Liver (tissue), 9 donors: ENCODE measurements around the gene LPCAT1. TPM values are rescaled to one million over a fixed set of nuclear protein-coding genes. Genes with fewer than 3 reads are reported as not detected.
A peak's percentile ranks its signal among the peaks of the same experiment; 100 is the strongest.
"Not testable (repeated sequence)": the region's sequence is repeated elsewhere in the genome, so short reads cannot be mapped to it uniquely, and the experiment has no call there.

Source experiments
- DNase-seq: peaks from one replicate; pipeline ENCODE4 v3.0.0-alpha.2; 2017; ENCODE audit warnings: low spot score
- H3K27ac ChIP-seq, 2 donors: one replicate each; pipeline ENCODE4 v1.7.0; 2013; ENCODE audit warnings: inconsistent platforms in 2 of 2, low read length in 2 of 2, control low read depth in 1 of 2, low read depth in 1 of 2, mild to moderate bottlenecking in 1 of 2
- H3K27me3 ChIP-seq, 4 donors: one replicate each; pipeline versions ENCODE4 v1.6.1 to v1.7.0; 2013; ENCODE audit warnings: low read length in 3 of 4, inconsistent platforms in 1 of 4, mild to moderate bottlenecking in 1 of 4, moderate library complexity in 1 of 4; ENCODE audit not compliant: control insufficient read depth in 4 of 4, insufficient read depth in 4 of 4
- H3K36me3 ChIP-seq, 4 donors: one replicate each; pipeline versions ENCODE4 v1.6.1 to v1.7.0; 2013; ENCODE audit warnings: low read length in 3 of 4, mild to moderate bottlenecking in 3 of 4, low read depth in 1 of 4, moderate library complexity in 1 of 4; ENCODE audit not compliant: control insufficient read depth in 4 of 4, insufficient read depth in 3 of 4
- H3K4me1 ChIP-seq, 4 donors: one replicate each; pipeline versions ENCODE4 v1.6.1 to v1.7.0; 2013; ENCODE audit warnings: low read length in 3 of 4, mild to moderate bottlenecking in 3 of 4, moderate library complexity in 1 of 4; ENCODE audit not compliant: control insufficient read depth in 4 of 4, insufficient read depth in 4 of 4
- H3K4me3 ChIP-seq, 3 donors: one replicate each; pipeline versions ENCODE4 v1.6.1 to v1.7.0; 2013; ENCODE audit warnings: low read length in 3 of 3, control low read depth in 1 of 3, low read depth in 1 of 3, mild to moderate bottlenecking in 1 of 3
- H3K9ac ChIP-seq, 2 donors: one replicate each; pipeline ENCODE4 v1.7.0; 2013; ENCODE audit warnings: low read length in 2 of 2, mild to moderate bottlenecking in 2 of 2, moderate library complexity in 2 of 2, control low read depth in 1 of 2, low read depth in 1 of 2
- H3K9me3 ChIP-seq, 4 donors: one replicate each; pipeline versions ENCODE4 v1.6.1 to v1.7.0; 2013; ENCODE audit warnings: low read length in 3 of 4; ENCODE audit not compliant: control insufficient read depth in 4 of 4
- ATF3 ChIP-seq: IDR thresholded peaks from 2 replicates; pipeline ENCODE4 v1.6.1; 2016; ENCODE audit warnings: antibody characterized with exemption
- EGR1 ChIP-seq, 2 donors: IDR thresholded peaks; 2 replicates each; pipeline ENCODE4 v1.6.1; 2016 to 2018; ENCODE audit warnings: antibody characterized with exemption in 2 of 2, low read depth in 2 of 2
- FOXA1 ChIP-seq: IDR thresholded peaks from 2 replicates; pipeline ENCODE4 v1.6.1; 2016; ENCODE audit warnings: antibody characterized with exemption
- FOXA2 ChIP-seq: IDR thresholded peaks from 2 replicates; pipeline ENCODE4 v1.6.1; 2016; ENCODE audit warnings: antibody characterized with exemption
- GABPA ChIP-seq, 2 donors: IDR thresholded peaks in 1 of 2; conservative IDR thresholded peaks in 1 of 2; 2 replicates each; pipeline ENCODE4 v1.6.1; 2016; ENCODE audit warnings: antibody characterized with exemption in 2 of 2, mild to moderate bottlenecking in 1 of 2, moderate library complexity in 1 of 2
- HNF4A ChIP-seq, 2 donors: conservative IDR thresholded peaks; 2 replicates each; pipeline ENCODE4 v1.6.1; 2016; ENCODE audit warnings: antibody characterized with exemption in 2 of 2, mild to moderate bottlenecking in 2 of 2
- HNF4G ChIP-seq: IDR thresholded peaks from 2 replicates; pipeline ENCODE4 v1.6.1; 2016; ENCODE audit warnings: antibody characterized with exemption
- JUND ChIP-seq, 2 donors: IDR thresholded peaks; 2 replicates each; pipeline ENCODE4 v1.6.1; 2016; ENCODE audit warnings: antibody characterized with exemption in 2 of 2
- MAX ChIP-seq: IDR thresholded peaks from 2 replicates; pipeline ENCODE4 v1.6.1; 2016; ENCODE audit warnings: antibody characterized with exemption
- NR2F2 ChIP-seq: IDR thresholded peaks from 2 replicates; pipeline ENCODE4 v1.6.1; 2016; ENCODE audit warnings: antibody characterized with exemption
- RAD21 ChIP-seq, 2 donors: IDR thresholded peaks; 2 replicates each; pipeline ENCODE4 v1.6.1; 2016; ENCODE audit warnings: antibody characterized with exemption in 2 of 2, mild to moderate bottlenecking in 2 of 2
- RXRA ChIP-seq, 2 donors: IDR thresholded peaks; 2 replicates each; pipeline ENCODE4 v1.6.1; 2017 to 2018; ENCODE audit warnings: antibody characterized with exemption in 2 of 2, mild to moderate bottlenecking in 1 of 2
- SP1 ChIP-seq: IDR thresholded peaks from 2 replicates; pipeline ENCODE4 v1.6.1; 2018; ENCODE audit warnings: antibody characterized with exemption, mild to moderate bottlenecking
- TAF1 ChIP-seq: conservative IDR thresholded peaks from 2 replicates; pipeline ENCODE4 v1.6.1; 2016; ENCODE audit warnings: antibody characterized with exemption, mild to moderate bottlenecking
- YY1 ChIP-seq: IDR thresholded peaks from 2 replicates; pipeline ENCODE4 v1.6.1; 2016; ENCODE audit warnings: antibody characterized with exemption, mild to moderate bottlenecking
- WGBS: extraction: QIAGEN DNeasy Blood & Tissue Kit; methylation state at CpG from one replicate; pipeline ENCODE4 v1.1.7; 2013; 5-methylcytosine and 5-hydroxymethylcytosine counted together
- polyA plus RNA-seq, 2 donors: library from polyadenylated mRNA; stranded (reverse) in 1 of 2; unstranded in 1 of 2; fragments of 200-250 nt in 1 of 2; fragments of >200 nt in 1 of 2; fragmentation: Nextera tagmentation in 1 of 2; extraction: Ambion mirVana in 1 of 2; gene quantifications; one replicate each; pipeline versions ENCODE4 v1.2.1 to v1.2.3, GENCODE V29; 2013 to 2015
- total RNA-seq, 2 donors: library from RNA; depleted of rRNA; stranded (reverse); fragments of >200 nt; gene quantifications; one replicate each; pipeline ENCODE4 v1.2.3, GENCODE V29; 2014
- TF ChIP-seq, protein P1 (sequence below): IDR thresholded peaks from 2 replicates; pipeline ENCODE4 v1.6.1; 2016; ENCODE audit warnings: antibody characterized with exemption, mild to moderate bottlenecking
- TF ChIP-seq, protein P2 (sequence below): IDR thresholded peaks from 2 replicates; pipeline ENCODE4 v1.6.1; 2016; ENCODE audit warnings: antibody characterized with exemption
- TF ChIP-seq, protein P3 (sequence below): fragments of 150-350 bp; IDR thresholded peaks from 2 replicates; pipeline ENCODE4 v1.5.1; 2017; ENCODE audit warnings: improper control_type of control experiment, low read depth, low read length; ENCODE audit not compliant: missing input control
- donor health status: healthy.
- donor health status: healthy.
- donor health status: healthy.
- donor health status: healthy.
- donor health status: healthy.

The LPCAT1 gene
- total and polyA plus RNA-seq, 4 donors, result 1.5 to 12.8 (median 9.9) TPM

DNA sequence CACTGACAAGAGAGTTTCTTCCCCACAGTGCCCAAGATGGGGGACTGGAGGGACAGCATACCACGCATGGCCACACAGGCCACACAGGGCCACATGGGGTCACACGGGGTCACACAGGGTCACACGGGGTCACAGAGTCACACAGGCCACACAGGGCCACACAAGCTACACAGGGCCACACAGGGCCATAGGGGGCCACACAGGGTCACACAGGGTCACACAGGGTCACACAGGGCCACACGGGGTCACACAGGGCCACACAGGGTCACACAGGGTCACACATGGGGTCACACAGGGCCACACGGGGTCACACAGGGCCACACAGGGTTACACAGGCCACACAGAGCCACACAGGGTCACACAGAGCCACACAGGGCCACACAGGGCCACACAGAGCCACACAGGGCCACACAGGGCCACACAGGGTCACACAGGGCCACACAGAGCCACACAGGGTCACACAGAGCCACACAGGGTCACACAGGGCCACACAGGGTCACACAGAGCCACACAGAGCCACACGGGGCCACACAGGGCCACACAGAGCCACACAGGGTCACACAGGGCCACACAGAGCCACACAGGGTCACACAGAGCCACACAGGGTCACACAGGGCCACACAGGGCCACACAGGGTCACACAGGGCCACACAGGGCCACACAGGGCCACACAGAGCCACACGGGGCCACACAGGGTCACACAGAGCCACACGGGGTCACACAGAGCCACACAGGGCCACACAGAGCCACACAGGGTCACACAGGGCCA is 15.8 kb upstream of the LPCAT1 start:
- peak; percentile 24 for DNase-seq

GRCh38 chr5:1538741-1539392 is 15.1 kb upstream of the LPCAT1 start:
- H3K27me3 ChIP-seq, result no peaks in the 10 kb centered on the region
- no peaks in the 10 kb centered on the region for H3K36me3 ChIP-seq
- no peaks in the 10 kb centered on the region for H3K9me3 ChIP-seq
- 97% methylated on average over 13 of the region's 13 CpGs for WGBS
- H3K9ac ChIP-seq, result no peak overlapping the region
- no peak overlapping the region for H3K27ac ChIP-seq
- H3K4me1 ChIP-seq, result peaks cover 0 to 4% (median 2%) of the 10 kb centered on the region in 4 donors
- DNase-seq, result peak; percentile 14
- no peak overlapping the region for H3K4me3 ChIP-seq
- TF ChIP-seq JUND (IDR thresholded peaks at IDR 0.05) (no peak), GABPA (IDR thresholded peaks at IDR 0.05 in 1 of 2, conservative IDR thresholded peaks at IDR 0.05 in 1 of 2) (no peak), EGR1 (IDR thresholded peaks at IDR 0.05; ENCODE audit: low read depth in 2 of 2) (no peak), RAD21 (IDR thresholded peaks at IDR 0.05) (no peak), FOXA1 (no peak), YY1 (no peak), ATF3 (no peak), TAF1 (no peak), MAX (no peak), HNF4G (no peak), RXRA (IDR thresholded peaks at IDR 0.05) (no peak), NR2F2 (no peak), HNF4A (conservative IDR thresholded peaks at IDR 0.05) (no peak), FOXA2 (no peak), SP1 (no peak)
- TF ChIP-seq, protein P1, sequence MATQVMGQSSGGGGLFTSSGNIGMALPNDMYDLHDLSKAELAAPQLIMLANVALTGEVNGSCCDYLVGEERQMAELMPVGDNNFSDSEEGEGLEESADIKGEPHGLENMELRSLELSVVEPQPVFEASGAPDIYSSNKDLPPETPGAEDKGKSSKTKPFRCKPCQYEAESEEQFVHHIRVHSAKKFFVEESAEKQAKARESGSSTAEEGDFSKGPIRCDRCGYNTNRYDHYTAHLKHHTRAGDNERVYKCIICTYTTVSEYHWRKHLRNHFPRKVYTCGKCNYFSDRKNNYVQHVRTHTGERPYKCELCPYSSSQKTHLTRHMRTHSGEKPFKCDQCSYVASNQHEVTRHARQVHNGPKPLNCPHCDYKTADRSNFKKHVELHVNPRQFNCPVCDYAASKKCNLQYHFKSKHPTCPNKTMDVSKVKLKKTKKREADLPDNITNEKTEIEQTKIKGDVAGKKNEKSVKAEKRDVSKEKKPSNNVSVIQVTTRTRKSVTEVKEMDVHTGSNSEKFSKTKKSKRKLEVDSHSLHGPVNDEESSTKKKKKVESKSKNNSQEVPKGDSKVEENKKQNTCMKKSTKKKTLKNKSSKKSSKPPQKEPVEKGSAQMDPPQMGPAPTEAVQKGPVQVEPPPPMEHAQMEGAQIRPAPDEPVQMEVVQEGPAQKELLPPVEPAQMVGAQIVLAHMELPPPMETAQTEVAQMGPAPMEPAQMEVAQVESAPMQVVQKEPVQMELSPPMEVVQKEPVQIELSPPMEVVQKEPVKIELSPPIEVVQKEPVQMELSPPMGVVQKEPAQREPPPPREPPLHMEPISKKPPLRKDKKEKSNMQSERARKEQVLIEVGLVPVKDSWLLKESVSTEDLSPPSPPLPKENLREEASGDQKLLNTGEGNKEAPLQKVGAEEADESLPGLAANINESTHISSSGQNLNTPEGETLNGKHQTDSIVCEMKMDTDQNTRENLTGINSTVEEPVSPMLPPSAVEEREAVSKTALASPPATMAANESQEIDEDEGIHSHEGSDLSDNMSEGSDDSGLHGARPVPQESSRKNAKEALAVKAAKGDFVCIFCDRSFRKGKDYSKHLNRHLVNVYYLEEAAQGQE, result no peak
- TF ChIP-seq, protein P2, sequence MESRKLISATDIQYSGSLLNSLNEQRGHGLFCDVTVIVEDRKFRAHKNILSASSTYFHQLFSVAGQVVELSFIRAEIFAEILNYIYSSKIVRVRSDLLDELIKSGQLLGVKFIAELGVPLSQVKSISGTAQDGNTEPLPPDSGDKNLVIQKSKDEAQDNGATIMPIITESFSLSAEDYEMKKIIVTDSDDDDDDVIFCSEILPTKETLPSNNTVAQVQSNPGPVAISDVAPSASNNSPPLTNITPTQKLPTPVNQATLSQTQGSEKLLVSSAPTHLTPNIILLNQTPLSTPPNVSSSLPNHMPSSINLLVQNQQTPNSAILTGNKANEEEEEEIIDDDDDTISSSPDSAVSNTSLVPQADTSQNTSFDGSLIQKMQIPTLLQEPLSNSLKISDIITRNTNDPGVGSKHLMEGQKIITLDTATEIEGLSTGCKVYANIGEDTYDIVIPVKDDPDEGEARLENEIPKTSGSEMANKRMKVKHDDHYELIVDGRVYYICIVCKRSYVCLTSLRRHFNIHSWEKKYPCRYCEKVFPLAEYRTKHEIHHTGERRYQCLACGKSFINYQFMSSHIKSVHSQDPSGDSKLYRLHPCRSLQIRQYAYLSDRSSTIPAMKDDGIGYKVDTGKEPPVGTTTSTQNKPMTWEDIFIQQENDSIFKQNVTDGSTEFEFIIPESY, result no peak
- TF ChIP-seq, protein P3, sequence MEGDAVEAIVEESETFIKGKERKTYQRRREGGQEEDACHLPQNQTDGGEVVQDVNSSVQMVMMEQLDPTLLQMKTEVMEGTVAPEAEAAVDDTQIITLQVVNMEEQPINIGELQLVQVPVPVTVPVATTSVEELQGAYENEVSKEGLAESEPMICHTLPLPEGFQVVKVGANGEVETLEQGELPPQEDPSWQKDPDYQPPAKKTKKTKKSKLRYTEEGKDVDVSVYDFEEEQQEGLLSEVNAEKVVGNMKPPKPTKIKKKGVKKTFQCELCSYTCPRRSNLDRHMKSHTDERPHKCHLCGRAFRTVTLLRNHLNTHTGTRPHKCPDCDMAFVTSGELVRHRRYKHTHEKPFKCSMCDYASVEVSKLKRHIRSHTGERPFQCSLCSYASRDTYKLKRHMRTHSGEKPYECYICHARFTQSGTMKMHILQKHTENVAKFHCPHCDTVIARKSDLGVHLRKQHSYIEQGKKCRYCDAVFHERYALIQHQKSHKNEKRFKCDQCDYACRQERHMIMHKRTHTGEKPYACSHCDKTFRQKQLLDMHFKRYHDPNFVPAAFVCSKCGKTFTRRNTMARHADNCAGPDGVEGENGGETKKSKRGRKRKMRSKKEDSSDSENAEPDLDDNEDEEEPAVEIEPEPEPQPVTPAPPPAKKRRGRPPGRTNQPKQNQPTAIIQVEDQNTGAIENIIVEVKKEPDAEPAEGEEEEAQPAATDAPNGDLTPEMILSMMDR, result no peak

More for the DNA sequence above, 15.8 kb upstream of the LPCAT1 start:
- H3K9me3 ChIP-seq, H3K4me3 ChIP-seq, H3K9ac ChIP-seq, H3K36me3 ChIP-seq, H3K27me3 ChIP-seq, H3K4me1 ChIP-seq: not testable (repeated sequence)
- peak in 1 of 2 donors; percentile 20 for TF ChIP-seq RXRA (IDR thresholded peaks at IDR 0.05)
- peak overlapping the region in 1 of 2 donors; percentile 37 for H3K27ac ChIP-seq
- WGBS, result 85% methylated on average over 8 of the region's 8 CpGs
